ENCODE measurements around the gene RCSD1. TPM values are rescaled to one million over a fixed set of nuclear protein-coding genes. Genes with fewer than 3 reads are reported as not detected.

The RCSD1 gene
- total RNA-seq, 3 donors from 2014 or later (not counting 1 experiment from before 2014, with no cell fraction given): 86.3 to 130 (median 110) TPM

GRCh38 chr1:167625040-167625823 lies 4.8 kb upstream of the RCSD1 start:
- no peaks in the 10 kb centered on the region for H3K27me3 ChIP-seq (ENCODE audit: control insufficient read depth, insufficient read depth, low read length)
- Mint-ChIP-seq H3K27me3 (ENCODE audit: low read depth in 2 of 2) (no peaks in the 10 kb centered on the region), H3K4me1 (peaks cover 30 to 41% of the 10 kb centered on the region in 2 donors), H3K9me3 (no peaks in the 10 kb centered on the region), H3K36me3 (no peaks in the 10 kb centered on the region), H3K4me3 (no peak overlapping the region), H3K27ac (no peak overlapping the region)
- 100% methylated on average over 2 of the region's 2 CpGs for WGBS (ENCODE audit: insufficient coverage)
- TF ChIP-seq CTCF (IDR thresholded peaks at IDR 0.05): no peak
- DNase-seq: no peak
- no peaks in the 10 kb centered on the region for H3K9me3 ChIP-seq (ENCODE audit: control insufficient read depth, insufficient read depth, low read length)
- H3K4me1 ChIP-seq (ENCODE audit: control insufficient read depth, insufficient read depth, low read length): peaks cover 36% of the 10 kb centered on the region
- no peak overlapping the region for H3K4me3 ChIP-seq (ENCODE audit: low read length)
- ATAC-seq: no peak
- no peak overlapping the region for H3K27ac ChIP-seq (ENCODE audit: low read length)
- no peaks in the 10 kb centered on the region for H3K36me3 ChIP-seq (ENCODE audit: control insufficient read depth, insufficient read depth, low read length)
- intact Hi-C loops (cut with micrococcal nuclease): no loop called here

- H3K36me3 ChIP-seq (ENCODE audit: control insufficient read depth, insufficient read depth, low read length): no peaks in the 10 kb centered on the region
- H3K27me3 ChIP-seq (ENCODE audit: control insufficient read depth, insufficient read depth, low read length): no peaks in the 10 kb centered on the region
- Mint-ChIP-seq H3K27me3 (ENCODE audit: low read depth in 2 of 2) (no peaks in the 10 kb centered on the region), H3K36me3 (no peaks in the 10 kb centered on the region), H3K4me3 (peak overlapping the region; percentile 65), H3K4me1 (peaks cover 52 to 57% of the 10 kb centered on the region in 2 donors), H3K9me3 (no peaks in the 10 kb centered on the region), H3K27ac (peak overlapping the region; percentile 89 to 93)
- no peak for TF ChIP-seq CTCF (IDR thresholded peaks at IDR 0.05)
- ATAC-seq: peak; percentile 6 to 30 (median 6)
- DNase-seq: peak in 1 of 2 donors; percentile 61
- intact Hi-C loops (cut with micrococcal nuclease): no loop called here
- H3K4me1 ChIP-seq (ENCODE audit: control insufficient read depth, insufficient read depth, low read length): peaks cover 50% of the 10 kb centered on the region
- 3% methylated on average over 2 of the region's 3 CpGs for WGBS (ENCODE audit: insufficient coverage)
- H3K4me3 ChIP-seq (ENCODE audit: low read length): no peak overlapping the region
- no peaks in the 10 kb centered on the region for H3K9me3 ChIP-seq (ENCODE audit: control insufficient read depth, insufficient read depth, low read length)
- H3K27ac ChIP-seq (ENCODE audit: low read length): peak overlapping the region; percentile 89
Measured at GRCh38 chr1:167627615-167627864, 2.5 kb upstream of the RCSD1 start.

GRCh38 chr1:167627865-167628641 lies 2.0 kb upstream of the RCSD1 start:
- Mint-ChIP-seq H3K4me3 (peak overlapping the region; percentile 88), H3K4me1 (peaks cover 57 to 62% of the 10 kb centered on the region in 2 donors), H3K36me3 (no peaks in the 10 kb centered on the region), H3K27me3 (ENCODE audit: low read depth in 2 of 2) (no peaks in the 10 kb centered on the region), H3K9me3 (no peaks in the 10 kb centered on the region), H3K27ac (peak overlapping the region; percentile 89 to 93)
- peaks cover under 1% of the 10 kb centered on the region for H3K36me3 ChIP-seq (ENCODE audit: control insufficient read depth, insufficient read depth, low read length)
- DNase-seq (peak; percentile 53 to 90), ATAC-seq (peak; percentile 57 to 77 (median 65))
- no peak for TF ChIP-seq CTCF (IDR thresholded peaks at IDR 0.05)
- no peaks in the 10 kb centered on the region for H3K9me3 ChIP-seq (ENCODE audit: control insufficient read depth, insufficient read depth, low read length)
- H3K27me3 ChIP-seq (ENCODE audit: control insufficient read depth, insufficient read depth, low read length): no peaks in the 10 kb centered on the region
- peak overlapping the region; percentile 11 for H3K4me3 ChIP-seq (ENCODE audit: low read length)
- WGBS (ENCODE audit: insufficient coverage): 3% methylated on average over 10 of the region's 10 CpGs
- peaks cover 52% of the 10 kb centered on the region for H3K4me1 ChIP-seq (ENCODE audit: control insufficient read depth, insufficient read depth, low read length)
- intact Hi-C loops (cut with micrococcal nuclease): loop anchor here (2.0 kb wide), 1 partner anchor 27 kb away; no protein-coding TSS in a partner anchor
- peak overlapping the region; percentile 89 for H3K27ac ChIP-seq (ENCODE audit: low read length)

Data from natural killer cell (primary cell).